Measurements from ENCODE around the gene SFTA2.

SFTA2 gene

GRCh38 chr6:30918670-30919069 is 13.3 kb downstream of the SFTA2 start:
- Histone ChIP-seq H3K4me3 (replicated peaks; ENCODE audit: insufficient read depth, low read length) (no peak overlapping the region), H3K27ac (replicated peaks) (no peak overlapping the region), H3K27me3 (ENCODE audit: insufficient read depth, poor library complexity, severe bottlenecking) (no peaks in the 10 kb centered on the region)
- DNase-seq (ENCODE audit: low read depth in 1 of 2, low spot score in 1 of 2), result no peak
- TF ChIP-seq SPI1 (IDR thresholded peaks at IDR 0.05; ENCODE audit: borderline replicate concordance, low read depth) (no peak), GABPA (IDR thresholded peaks at IDR 0.05; ENCODE audit: low read depth) (no peak), REST (IDR thresholded peaks at IDR 0.05; ENCODE audit: insufficient replicate concordance, low read depth) (no peak), POLR2AphosphoS5 (IDR thresholded peaks at IDR 0.05; ENCODE audit: low read depth) (no peak)
- TF ChIP-seq, protein P1, sequence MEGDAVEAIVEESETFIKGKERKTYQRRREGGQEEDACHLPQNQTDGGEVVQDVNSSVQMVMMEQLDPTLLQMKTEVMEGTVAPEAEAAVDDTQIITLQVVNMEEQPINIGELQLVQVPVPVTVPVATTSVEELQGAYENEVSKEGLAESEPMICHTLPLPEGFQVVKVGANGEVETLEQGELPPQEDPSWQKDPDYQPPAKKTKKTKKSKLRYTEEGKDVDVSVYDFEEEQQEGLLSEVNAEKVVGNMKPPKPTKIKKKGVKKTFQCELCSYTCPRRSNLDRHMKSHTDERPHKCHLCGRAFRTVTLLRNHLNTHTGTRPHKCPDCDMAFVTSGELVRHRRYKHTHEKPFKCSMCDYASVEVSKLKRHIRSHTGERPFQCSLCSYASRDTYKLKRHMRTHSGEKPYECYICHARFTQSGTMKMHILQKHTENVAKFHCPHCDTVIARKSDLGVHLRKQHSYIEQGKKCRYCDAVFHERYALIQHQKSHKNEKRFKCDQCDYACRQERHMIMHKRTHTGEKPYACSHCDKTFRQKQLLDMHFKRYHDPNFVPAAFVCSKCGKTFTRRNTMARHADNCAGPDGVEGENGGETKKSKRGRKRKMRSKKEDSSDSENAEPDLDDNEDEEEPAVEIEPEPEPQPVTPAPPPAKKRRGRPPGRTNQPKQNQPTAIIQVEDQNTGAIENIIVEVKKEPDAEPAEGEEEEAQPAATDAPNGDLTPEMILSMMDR (IDR thresholded peaks at IDR 0.05; ENCODE audit: insufficient read depth, low read length), result no peak

DNA sequence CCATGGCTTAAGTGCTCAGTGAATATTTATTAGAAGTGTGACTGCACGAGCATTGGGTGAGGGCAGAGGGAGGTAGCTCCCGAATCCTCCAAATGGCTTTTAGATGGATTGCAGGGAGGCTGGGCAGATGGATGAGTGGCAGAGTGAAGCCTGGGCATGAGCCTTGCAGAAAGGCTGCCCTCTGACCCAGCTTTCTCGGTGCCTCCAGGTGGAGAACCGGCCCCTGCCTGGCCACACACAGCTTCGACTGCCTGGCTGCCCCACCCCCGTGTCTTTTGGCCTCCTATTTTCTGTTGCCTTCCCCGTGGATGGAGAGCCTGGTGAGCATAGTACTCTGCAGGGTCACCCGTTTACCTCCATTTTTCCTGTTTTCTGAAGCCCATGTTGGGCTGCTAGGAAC is 14.5 kb downstream of the SFTA2 start:
- Histone ChIP-seq H3K4me3 (replicated peaks; ENCODE audit: insufficient read depth, low read length) (no peak overlapping the region), H3K27ac (replicated peaks) (no peak overlapping the region), H3K27me3 (ENCODE audit: insufficient read depth, poor library complexity, severe bottlenecking) (no peaks in the 10 kb centered on the region)
- TF ChIP-seq SPI1 (IDR thresholded peaks at IDR 0.05; ENCODE audit: borderline replicate concordance, low read depth) (no peak), POLR2AphosphoS5 (IDR thresholded peaks at IDR 0.05; ENCODE audit: low read depth) (no peak)
- no peak for DNase-seq (ENCODE audit: low read depth in 1 of 2, low spot score in 1 of 2)

GRCh38 chr6:30917041-30917440 is 14.9 kb downstream of the SFTA2 start:
- no peak overlapping the region for H3K4me3 ChIP-seq (replicated peaks; ENCODE audit: insufficient read depth, low read length)
- H3K27ac ChIP-seq (replicated peaks), result no peak overlapping the region
- no peak for DNase-seq (ENCODE audit: low read depth in 1 of 2, low spot score in 1 of 2)
- no peak for TF ChIP-seq POLR2AphosphoS5 (IDR thresholded peaks at IDR 0.05; ENCODE audit: low read depth)
- TF ChIP-seq GABPA (IDR thresholded peaks at IDR 0.05; ENCODE audit: low read depth), result no peak
- TF ChIP-seq SPI1 (IDR thresholded peaks at IDR 0.05; ENCODE audit: borderline replicate concordance, low read depth), result no peak
- TF ChIP-seq, protein P1 (IDR thresholded peaks at IDR 0.05; ENCODE audit: insufficient read depth, low read length), result no peak
- no peak for TF ChIP-seq REST (IDR thresholded peaks at IDR 0.05; ENCODE audit: insufficient replicate concordance, low read depth)
- no peaks in the 10 kb centered on the region for H3K27me3 ChIP-seq (ENCODE audit: insufficient read depth, poor library complexity, severe bottlenecking)

DNA sequence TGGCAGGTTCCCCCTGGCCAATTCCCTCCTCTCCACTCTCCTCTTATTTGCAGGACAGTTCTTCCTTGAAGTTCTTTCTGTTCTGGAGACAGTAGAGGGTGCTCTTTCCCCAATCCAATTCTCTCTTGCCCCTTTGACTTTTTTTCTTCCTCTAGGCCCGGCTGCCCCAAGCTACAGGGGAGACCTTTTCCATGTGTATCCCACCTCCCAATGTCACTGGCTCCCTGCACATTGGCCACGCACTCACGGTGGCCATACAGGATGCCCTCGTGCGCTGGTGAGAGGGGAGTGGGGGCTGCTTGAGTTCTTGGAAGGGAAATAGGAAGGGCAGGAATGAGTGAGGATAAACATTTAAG is 16.4 kb downstream of the SFTA2 start:
- H3K4me3 ChIP-seq (replicated peaks; ENCODE audit: insufficient read depth, low read length), result no peak overlapping the region
- no peak for TF ChIP-seq REST (IDR thresholded peaks at IDR 0.05; ENCODE audit: insufficient replicate concordance, low read depth)
- TF ChIP-seq, protein P1 (IDR thresholded peaks at IDR 0.05; ENCODE audit: insufficient read depth, low read length), result peak; percentile 30
- no peak for TF ChIP-seq SPI1 (IDR thresholded peaks at IDR 0.05; ENCODE audit: borderline replicate concordance, low read depth)

More for the DNA sequence above, 16.4 kb downstream of the SFTA2 start:
- peak; percentile 36 to 54 for DNase-seq (ENCODE audit: low read depth in 1 of 2, low spot score in 1 of 2)
- Histone ChIP-seq H3K27ac (replicated peaks) (no peak overlapping the region; the same call in 1 of the 2 replicates), H3K27me3 (ENCODE audit: insufficient read depth, poor library complexity, severe bottlenecking) (no peaks in the 10 kb centered on the region)
